HepG2 (cell line): ENCODE results near the gene TLCD5. TPM values are rescaled to one million over a fixed set of nuclear protein-coding genes. Genes with fewer than 3 reads are reported as not detected.

ENCODE experiments used
- BATF2 ChIP-seq: sonication (generic); formaldehyde crosslinking; IDR thresholded peaks from 2 replicates; pipeline ENCODE4 v1.8.0; 2022; ENCODE audit warnings: mild to moderate bottlenecking, missing genetic modification reagents, moderate library complexity
- BRF2 ChIP-seq: sonication (generic); formaldehyde crosslinking; IDR thresholded peaks from 2 replicates; pipeline ENCODE4 v1.8.1; 2022; ENCODE audit warnings: mild to moderate bottlenecking, missing genetic modification reagents
- E2F2 ChIP-seq: sonication (generic); formaldehyde crosslinking; IDR thresholded peaks from 2 replicates; pipeline ENCODE4 v1.4.0; 2020; ENCODE audit warnings: missing genetic modification reagents, borderline replicate concordance
- HIVEP1 ChIP-seq: sonication (generic); formaldehyde crosslinking; IDR thresholded peaks from 2 replicates; pipeline ENCODE4 v1.4.0; 2020; ENCODE audit warnings: mild to moderate bottlenecking, missing genetic modification reagents
- HNRNPUL1 ChIP-seq: fragments of 200-400 bp; formaldehyde crosslinking; IDR thresholded peaks from 2 replicates; pipeline ENCODE4 v1.6.1; 2017; ENCODE audit warnings: low read depth, mild to moderate bottlenecking, low read length, moderate library complexity
- LCORL ChIP-seq, 2 experiments: fragments of 450-650 bp in 1 of 2; sonication (generic) in 1 of 2; formaldehyde crosslinking in 1 of 2; IDR thresholded peaks; 2 replicates each; pipeline versions ENCODE4 v1.5.0 to v1.6.1; 2017 to 2020; ENCODE audit warnings: antibody characterized with exemption in 1 of 2, missing genetic modification reagents in 1 of 2
- MAX ChIP-seq: IDR thresholded peaks from 2 replicates; pipeline ENCODE4 v1.6.1; 2012; ENCODE audit warnings: inconsistent platforms
- MTF2 ChIP-seq: sonication (generic); formaldehyde crosslinking; IDR thresholded peaks from 2 replicates; pipeline ENCODE4 v1.5.0; 2020; ENCODE audit warnings: missing genetic modification reagents, borderline replicate concordance
- NFAT5 ChIP-seq: sonication (generic); formaldehyde crosslinking; IDR thresholded peaks from 2 replicates; pipeline ENCODE4 v1.4.0; 2020; ENCODE audit warnings: missing genetic modification reagents
- RARG ChIP-seq: sonication (generic); formaldehyde crosslinking; IDR thresholded peaks from 2 replicates; pipeline ENCODE4 v1.4.0; 2020; ENCODE audit warnings: low read depth, mild to moderate bottlenecking, missing genetic modification reagents
- SALL1 ChIP-seq: sonication (generic); formaldehyde crosslinking; IDR thresholded peaks from 2 replicates; pipeline ENCODE4 v1.8.0; 2022; ENCODE audit warnings: mild to moderate bottlenecking, missing genetic modification reagents
- ZMAT3 ChIP-seq: sonication (generic); formaldehyde crosslinking; conservative IDR thresholded peaks from 2 replicates; pipeline ENCODE4 v1.7.0; 2021; ENCODE audit warnings: missing genetic modification reagents
- ZNF431 ChIP-seq: sonication (generic); formaldehyde crosslinking; IDR thresholded peaks from 2 replicates; pipeline ENCODE4 v1.9.0; 2022; ENCODE audit warnings: missing genetic modification reagents, low read depth, mild to moderate bottlenecking, borderline replicate concordance
- ZNF510 ChIP-seq: sonication (generic); formaldehyde crosslinking; IDR thresholded peaks from 2 replicates; pipeline ENCODE4 v1.4.0; 2020; ENCODE audit warnings: low read depth, mild to moderate bottlenecking, missing genetic modification reagents
- ZNF543 ChIP-seq: sonication (generic); formaldehyde crosslinking; IDR thresholded peaks from 2 replicates; pipeline ENCODE4 v1.4.0; 2020; ENCODE audit warnings: mild to moderate bottlenecking, missing genetic modification reagents
- ZNF546 ChIP-seq: sonication (generic); formaldehyde crosslinking; conservative IDR thresholded peaks from 2 replicates; pipeline ENCODE4 v1.8.1; 2023; ENCODE audit warnings: mild to moderate bottlenecking, missing genetic modification reagents
- ZNF704 ChIP-seq: sonication (generic); formaldehyde crosslinking; IDR thresholded peaks from 2 replicates; pipeline ENCODE4 v1.8.1; 2023; ENCODE audit warnings: mild to moderate bottlenecking, inconsistent platforms, moderate library complexity, missing genetic modification reagents, borderline replicate concordance
- polyA plus RNA-seq, 8 experiments: library from polyadenylated mRNA; depleted of rRNA in 3 of 8; stranded (reverse) in 7 of 8; unstranded in 1 of 8; fragments of >200 nt; fragmentation: Illumina TruSeq in 4 of 8; extraction: Trizol in 4 of 8; gene quantifications; 2 replicates each; pipeline versions ENCODE4 v1.2.1 to v1.2.3, GENCODE V29; 2011 to 2016; ENCODE audit warnings: low read depth in 4 of 8, missing spikeins in 1 of 8, mixed read lengths in 1 of 8; ENCODE audit not compliant: insufficient read depth in 1 of 8
- total RNA-seq, 5 experiments: library from RNA; depleted of rRNA; stranded (reverse); fragments of >200 nt; fragmentation: Illumina TruSeq; extraction: Trizol; gene quantifications; 2 replicates each; pipeline ENCODE4 v1.2.3, GENCODE V29; 2016; ENCODE audit warnings: low read depth in 1 of 5

TLCD5 gene
- total and polyA plus RNA-seq, 2 of the 13 experiments (the other 11 are each of a cell fraction or from before 2014, with no cell fraction given), result 6.1 to 7.6 TPM

- 0 out of 2 replicates have a peak, but pooled peaks have one; percentile 52 for TF ChIP-seq ZMAT3 (CRISPR knock-in tag)
- TF ChIP-seq ZNF543 (CRISPR knock-in tag), result 0 out of 2 replicates have a peak, but pooled peaks have one; percentile 29
- no peak for TF ChIP-seq RARG (CRISPR knock-in tag)
- no peak for TF ChIP-seq HIVEP1
- peak; percentile 87 for TF ChIP-seq ZNF431 (CRISPR knock-in tag)
- TF ChIP-seq NFAT5 (CRISPR knock-in tag), result peak; percentile 65; the same call in 1 of the 2 replicates
- TF ChIP-seq MTF2 (CRISPR knock-in tag), result 0 out of 2 replicates have a peak, but pooled peaks have one; percentile 43
- peak; percentile 75; the same call in 1 of the 2 replicates for TF ChIP-seq E2F2 (CRISPR knock-in tag)
- no peak for TF ChIP-seq ZNF510 (CRISPR knock-in tag)
- no peak for TF ChIP-seq BATF2
- peak; percentile 54; the same call in 1 of the 2 replicates for TF ChIP-seq ZNF704 (CRISPR knock-in tag)
- TF ChIP-seq LCORL (IDR thresholded peaks at IDR 0.05), result no peak
- TF ChIP-seq LCORL (CRISPR knock-in tag; IDR thresholded peaks at IDR 0.05), result 0 out of 2 replicates have a peak, but pooled peaks have one; percentile 36
- TF ChIP-seq HNRNPUL1, result peak; percentile 17; the same call in 1 of the 2 replicates
- peak; percentile 47; the same call in 1 of the 2 replicates for TF ChIP-seq BRF2 (CRISPR knock-in tag)
- TF ChIP-seq SALL1 (CRISPR knock-in tag), result peak; percentile 60
- TF ChIP-seq ZNF546 (CRISPR knock-in tag), result 0 out of 2 replicates have a peak, but pooled peaks have one; percentile 68
- TF ChIP-seq MAX, result peak; percentile 54; the same call in 1 of the 2 replicates
These were observed at the start of gene TLCD5 (continued) for GRCh38 chr11:120324932-120325810.
